Trophoblast cell (in vitro differentiated cells and primary cell): ENCODE measurements around the gene SEC16A.

Source experiments
- DNase-seq, 2 donors: peaks; one replicate each; pipeline ENCODE4 v3.0.0-alpha.2; 2016
- H2AFZ ChIP-seq: 2 replicates; pipeline ENCODE4 v1.6.1; 2013; ENCODE audit warnings: low read length, moderate library complexity, mild to moderate bottlenecking; ENCODE audit not compliant: insufficient read depth, poor library complexity
- H2AK5ac ChIP-seq: 2 replicates; pipeline ENCODE4 v1.6.1; 2013; ENCODE audit warnings: mild to moderate bottlenecking, low read length
- H2BK120ac ChIP-seq: 2 replicates; pipeline ENCODE4 v1.6.1; 2013; ENCODE audit warnings: low read length, mild to moderate bottlenecking, moderate library complexity; ENCODE audit not compliant: insufficient read depth, poor library complexity
- H2BK12ac ChIP-seq: 2 replicates; pipeline ENCODE4 v1.6.1; 2013; ENCODE audit warnings: mild to moderate bottlenecking, low read length, moderate library complexity
- H2BK5ac ChIP-seq: 2 replicates; pipeline ENCODE4 v1.6.1; 2013; ENCODE audit warnings: low read length, low read depth, moderate library complexity, mild to moderate bottlenecking; ENCODE audit not compliant: poor library complexity
- H3K14ac ChIP-seq: 2 replicates; pipeline ENCODE4 v1.6.1; 2013; ENCODE audit warnings: mild to moderate bottlenecking, low read length
- H3K18ac ChIP-seq: 2 replicates; pipeline ENCODE4 v1.6.1; 2013; ENCODE audit warnings: mild to moderate bottlenecking, low read length
- H3K23ac ChIP-seq: 2 replicates; pipeline ENCODE4 v1.6.1; 2013; ENCODE audit warnings: low read length
- H3K27ac ChIP-seq: 2 replicates; pipeline ENCODE4 v1.5.1; 2013; ENCODE audit warnings: low read depth, mild to moderate bottlenecking, inconsistent platforms, low read length, moderate library complexity
- H3K27me3 ChIP-seq: 2 replicates; pipeline ENCODE4 v1.6.1; 2013; ENCODE audit warnings: inconsistent platforms, mild to moderate bottlenecking, low read length, moderate library complexity; ENCODE audit not compliant: insufficient read depth
- H3K36me3 ChIP-seq, 2 experiments: 1 replicate in 1 of 2; 2 replicates in 1 of 2; pipeline ENCODE4 v1.6.1; 2013; ENCODE audit warnings: low read length in 2 of 2, mild to moderate bottlenecking in 2 of 2, moderate library complexity in 1 of 2; ENCODE audit not compliant: insufficient read depth in 2 of 2, control insufficient read depth in 1 of 2
- H3K4ac ChIP-seq: 2 replicates; pipeline ENCODE4 v1.6.1; 2013; ENCODE audit warnings: low read depth, mild to moderate bottlenecking, low read length, moderate library complexity
- H3K4me1 ChIP-seq, 2 experiments: 1 replicate in 1 of 2; 2 replicates in 1 of 2; pipeline ENCODE4 v1.6.1; 2013; ENCODE audit warnings: low read length in 2 of 2, mild to moderate bottlenecking in 2 of 2, moderate library complexity in 1 of 2; ENCODE audit not compliant: insufficient read depth in 2 of 2, control insufficient read depth in 1 of 2
- H3K4me2 ChIP-seq: 2 replicates; pipeline ENCODE4 v1.6.1; 2013; ENCODE audit warnings: inconsistent platforms, mild to moderate bottlenecking, low read length, moderate library complexity
- H3K4me3 ChIP-seq: 2 replicates; pipeline ENCODE4 v1.5.1; 2013; ENCODE audit warnings: mild to moderate bottlenecking, low read depth, low read length, inconsistent platforms
- H3K79me1 ChIP-seq: one replicate; pipeline ENCODE4 v1.6.1; 2013; ENCODE audit warnings: low read length
- H3K79me2 ChIP-seq: 2 replicates; pipeline ENCODE4 v1.6.1; 2013; ENCODE audit warnings: low read length, mild to moderate bottlenecking; ENCODE audit not compliant: control insufficient read depth, insufficient read depth, poor library complexity
- H3K9ac ChIP-seq: 2 replicates; pipeline ENCODE4 v1.6.1; 2013; ENCODE audit warnings: mild to moderate bottlenecking, low read length
- H3K9me3 ChIP-seq: 2 replicates; pipeline ENCODE4 v1.6.1; 2013; ENCODE audit warnings: low read depth, mild to moderate bottlenecking, control low read depth, inconsistent platforms, low read length; ENCODE audit not compliant: insufficient read depth
- H4K12ac ChIP-seq: 2 replicates; pipeline ENCODE4 v1.6.1; 2013; ENCODE audit warnings: low read depth, mild to moderate bottlenecking, low read length, moderate library complexity
- H4K8ac ChIP-seq: 2 replicates; pipeline ENCODE4 v1.6.1; 2013; ENCODE audit warnings: low read depth, mild to moderate bottlenecking, low read length, moderate library complexity
- H4K91ac ChIP-seq: one replicate; pipeline ENCODE4 v1.6.1; 2013; ENCODE audit warnings: low read depth, mild to moderate bottlenecking, low read length, moderate library complexity
- WGBS: extraction: QIAGEN DNeasy Blood & Tissue Kit; methylation state at CpG from one replicate; pipeline ENCODE4 v1.1.7; 2013; ENCODE audit warnings: missing lambda C conversion rate; ENCODE audit not compliant: insufficient read length, insufficient coverage; ENCODE audit errors: extremely low coverage; 5-methylcytosine and 5-hydroxymethylcytosine counted together

Gene SEC16A

DNA sequence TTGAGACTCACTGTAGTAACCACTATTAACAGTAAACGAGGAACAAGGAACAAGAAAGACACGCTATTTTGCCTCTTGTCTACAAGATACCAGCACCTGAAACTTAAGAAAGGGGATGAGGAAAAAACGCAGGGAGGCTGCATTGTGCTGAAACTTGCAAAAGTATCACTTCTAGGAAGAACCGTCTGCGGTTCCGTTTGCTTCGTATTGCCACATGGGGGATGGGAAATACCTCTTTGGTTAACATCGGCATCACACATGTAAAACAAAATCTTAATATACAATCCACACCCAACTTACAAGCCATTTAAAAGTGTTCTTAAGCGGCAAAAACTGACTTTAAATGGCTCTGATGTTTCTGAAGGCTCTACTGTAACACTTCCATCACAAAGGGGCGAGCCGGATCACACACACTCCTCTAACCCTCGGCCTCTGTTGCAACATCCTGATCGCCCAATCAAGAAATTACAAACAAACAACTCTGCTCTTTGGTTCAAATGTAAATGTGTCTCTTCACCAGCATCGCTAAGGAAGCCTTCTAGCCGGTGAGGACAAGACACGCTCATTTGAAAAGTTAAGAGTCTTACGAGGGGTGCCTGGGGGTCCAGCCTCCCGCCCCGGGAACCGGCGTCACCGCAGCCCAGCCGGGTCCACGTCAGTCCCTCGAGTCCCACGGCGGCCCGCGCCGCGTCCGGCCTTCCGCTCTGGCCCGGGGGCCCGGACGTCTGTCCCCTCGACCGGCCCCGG lies 621 bp downstream of the SEC16A start:
- Histone ChIP-seq H4K91ac (peak overlapping the region; percentile 95), H2BK120ac (peak overlapping the region; percentile 86), H3K4me1 (peaks cover 7 to 14% of the 10 kb centered on the region in 2 experiments), H3K4ac (peak overlapping the region; percentile 98), H2BK12ac (no peak overlapping the region), H3K79me1 (peaks cover 12% of the 10 kb centered on the region), H3K4me2 (peak overlapping the region; percentile 78), H2AFZ (peak overlapping the region; percentile 98), H2AK5ac (peak overlapping the region; percentile 99), H3K18ac (peak overlapping the region; percentile 99), H3K9me3 (no peaks in the 10 kb centered on the region), H4K8ac (peak overlapping the region; percentile 99), H3K79me2 (peaks cover 19% of the 10 kb centered on the region), H3K14ac (peak overlapping the region; percentile 99), H3K27ac (peak overlapping the region; percentile 98), H3K36me3 (peaks cover 17 to 18% of the 10 kb centered on the region in 2 experiments), H2BK5ac (peak overlapping the region; percentile 98), H3K4me3 (peak overlapping the region; percentile 97), H3K27me3 (no peaks in the 10 kb centered on the region), H4K12ac (peak overlapping the region; percentile 97), H3K23ac (no peak overlapping the region), H3K9ac (peak overlapping the region; percentile 91)
- no CpG with 5 or more reads among the region's 39 CpGs for WGBS
- DNase-seq = peak; percentile 15 to 57

DNA sequence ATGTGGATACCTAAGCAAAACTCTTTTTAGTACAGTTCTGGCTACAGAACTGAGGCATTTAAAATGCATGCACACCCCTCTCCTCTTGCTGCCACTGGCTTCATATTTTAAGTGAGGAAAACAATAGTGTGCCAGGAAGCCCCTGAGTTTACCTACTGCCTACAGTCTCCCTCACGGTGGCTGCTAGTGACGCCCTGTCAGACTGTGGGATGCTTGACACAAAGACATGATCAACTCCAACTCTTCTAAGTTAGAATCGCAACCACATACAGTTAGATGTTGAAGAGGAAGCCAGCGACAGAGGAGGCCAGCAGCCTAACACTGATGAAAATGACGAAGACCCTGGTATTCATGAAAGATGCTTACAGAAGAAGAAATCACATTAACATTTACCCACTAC lies 1.3 kb downstream of the SEC16A start:
- Histone ChIP-seq H2AFZ (no peak overlapping the region), H3K4ac (peak overlapping the region; percentile 93), H3K27me3 (no peaks in the 10 kb centered on the region), H4K91ac (no peak overlapping the region), H3K4me1 (peaks cover 7 to 14% of the 10 kb centered on the region in 2 experiments), H3K4me3 (no peak overlapping the region), H3K23ac (no peak overlapping the region), H3K79me1 (peaks cover 12% of the 10 kb centered on the region), H3K9me3 (peaks cover 2% of the 10 kb centered on the region), H3K79me2 (peaks cover 19% of the 10 kb centered on the region), H3K27ac (no peak overlapping the region), H3K18ac (no peak overlapping the region), H2AK5ac (no peak overlapping the region), H3K36me3 (peaks cover 23 to 24% of the 10 kb centered on the region in 2 experiments), H2BK120ac (no peak overlapping the region), H3K14ac (no peak overlapping the region), H4K8ac (no peak overlapping the region), H3K4me2 (peak overlapping the region; percentile 78), H2BK12ac (no peak overlapping the region), H4K12ac (no peak overlapping the region), H3K9ac (peak overlapping the region; percentile 4), H2BK5ac (no peak overlapping the region)
- no CpG with 5 or more reads among the region's 5 CpGs for WGBS
- DNase-seq = peak in 1 of 2 donors; percentile 16

DNA sequence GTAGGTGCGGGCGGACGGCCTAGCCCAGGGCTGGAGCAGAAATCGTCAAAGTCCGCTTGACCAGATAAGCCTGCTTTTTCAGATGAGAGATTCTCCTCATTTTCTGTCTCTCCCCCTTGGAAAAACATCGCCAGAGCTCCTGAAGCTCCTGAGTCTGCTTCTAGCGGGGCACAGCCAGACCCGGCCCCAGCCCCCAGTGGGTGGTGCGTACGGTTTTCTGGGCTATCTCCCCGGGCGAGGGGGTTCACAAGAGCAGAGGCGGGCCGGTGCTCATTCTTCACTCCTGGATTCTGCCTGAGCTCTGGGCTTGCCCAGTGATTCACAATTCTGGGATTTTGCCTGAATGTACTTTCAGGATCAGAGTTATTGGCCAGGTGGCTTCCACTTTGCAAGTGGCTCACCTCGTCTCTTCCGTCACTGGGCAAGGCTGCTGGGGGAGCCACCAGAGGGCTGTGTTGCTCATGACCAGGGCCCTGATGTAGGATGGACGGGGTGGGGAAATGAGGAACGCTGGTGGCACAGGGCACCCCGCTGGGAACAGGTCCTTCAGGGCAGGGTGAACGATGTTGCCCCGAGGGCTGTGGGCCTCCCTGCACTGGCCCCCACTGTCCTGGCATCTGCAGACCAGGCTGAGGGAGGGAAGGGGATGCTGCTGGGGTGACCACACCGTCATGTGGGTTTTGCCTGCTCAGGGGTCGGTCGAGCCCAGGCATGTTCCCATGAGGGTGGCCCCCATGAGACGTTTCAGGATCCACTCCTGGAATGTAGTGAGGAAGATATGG lies 6.3 kb downstream of the SEC16A start:
- Histone ChIP-seq H3K4me1 (peaks cover 2 to 4% of the 10 kb centered on the region in 2 experiments), H3K79me2 (peaks cover 6% of the 10 kb centered on the region), H3K14ac (no peak overlapping the region), H2BK120ac (no peak overlapping the region), H3K9me3 (peaks cover 5% of the 10 kb centered on the region), H4K91ac (no peak overlapping the region), H2AFZ (no peak overlapping the region), H3K27ac (no peak overlapping the region), H3K18ac (no peak overlapping the region), H3K79me1 (no peaks in the 10 kb centered on the region), H3K4me2 (no peak overlapping the region), H4K8ac (no peak overlapping the region), H3K27me3 (no peaks in the 10 kb centered on the region), H3K4ac (no peak overlapping the region), H2BK5ac (no peak overlapping the region), H4K12ac (no peak overlapping the region), H2AK5ac (no peak overlapping the region), H3K4me3 (no peak overlapping the region), H3K36me3 (peaks cover 70 to 74% of the 10 kb centered on the region in 2 experiments), H3K9ac (no peak overlapping the region), H2BK12ac (no peak overlapping the region), H3K23ac (no peak overlapping the region)
- WGBS = no CpG with 5 or more reads among the region's 25 CpGs
- DNase-seq = no peak

DNA sequence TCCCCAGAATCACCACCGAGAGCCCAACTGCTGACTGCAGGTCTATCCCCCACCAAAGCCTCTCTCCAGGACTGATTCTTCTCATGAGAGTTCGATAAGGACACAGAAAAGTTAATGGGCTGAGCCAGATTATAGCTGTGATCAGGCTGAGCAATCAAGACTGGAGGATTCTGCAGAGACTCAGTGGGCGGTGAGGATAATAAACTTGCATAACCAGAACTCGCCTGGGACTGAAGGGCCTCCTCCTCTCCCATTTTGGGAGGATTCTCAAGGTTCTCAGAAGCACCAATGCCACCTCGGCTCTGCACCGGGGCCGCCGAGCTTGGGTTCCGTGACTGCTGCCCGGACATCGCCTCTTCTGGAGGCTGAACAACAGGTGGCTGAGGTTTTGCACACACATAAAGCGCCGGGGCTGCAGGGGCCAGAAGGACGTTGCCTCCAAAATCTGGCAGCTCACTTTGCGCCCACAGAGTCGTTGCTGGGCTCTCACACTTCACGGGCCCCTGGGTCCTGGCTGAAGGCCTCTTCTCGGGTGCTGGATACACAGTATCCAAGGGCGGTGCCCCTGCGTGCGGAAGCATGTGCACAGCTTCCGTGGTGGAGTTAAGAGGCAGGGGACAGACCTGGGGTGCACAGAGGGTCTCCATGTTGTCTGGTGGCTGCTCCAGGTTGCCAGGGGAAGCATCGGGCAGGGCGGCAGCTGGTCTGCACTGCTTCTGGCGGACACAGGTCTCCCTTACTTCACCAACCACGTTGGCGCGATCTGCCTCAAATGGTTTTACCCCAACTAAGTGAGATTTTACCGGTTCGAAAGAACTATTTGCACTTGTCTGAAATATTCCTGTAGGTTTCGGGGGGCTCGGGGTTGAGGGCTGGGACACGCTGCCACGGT lies 7.6 kb downstream of the SEC16A start:
- Histone ChIP-seq H3K36me3 (peaks cover 83 to 87% of the 10 kb centered on the region in 2 experiments), H3K79me1 (no peaks in the 10 kb centered on the region), H3K23ac (no peak overlapping the region), H2AFZ (no peak overlapping the region), H3K4me2 (no peak overlapping the region), H2BK12ac (no peak overlapping the region), H3K9ac (no peak overlapping the region), H3K14ac (no peak overlapping the region), H3K4ac (peak overlapping the region; percentile 31), H4K12ac (no peak overlapping the region), H3K18ac (no peak overlapping the region), H3K9me3 (peaks cover 5% of the 10 kb centered on the region), H2AK5ac (no peak overlapping the region), H3K4me1 (peaks cover 0 to under 1% of the 10 kb centered on the region in 2 experiments), H2BK120ac (no peak overlapping the region), H3K27me3 (no peaks in the 10 kb centered on the region), H3K79me2 (peaks cover 4% of the 10 kb centered on the region), H3K27ac (no peak overlapping the region), H3K4me3 (no peak overlapping the region), H4K91ac (no peak overlapping the region), H2BK5ac (no peak overlapping the region), H4K8ac (no peak overlapping the region)
- DNase-seq = no peak
- no CpG with 5 or more reads among the region's 34 CpGs for WGBS
